ENCODE results near the gene FARP1.
A peak's percentile ranks its signal among the peaks of the same experiment; 100 is the strongest.
"Not testable (repeated sequence)": the region's sequence is repeated elsewhere in the genome, so short reads cannot be mapped to it uniquely, and the experiment has no call there.

FARP1 gene

GRCh38 chr13:98206946-98207345 lies 64.1 kb downstream of the FARP1 start:
- DNase-seq = peak; percentile 98

GRCh38 chr13:98207416-98207815 lies 64.5 kb downstream of the FARP1 start:
- DNase-seq = peak; percentile 97

- DNase-seq = no peak
Observed at GRCh38 chr13:98208606-98209005, 65.7 kb downstream of the FARP1 start.

- no peak for DNase-seq
Observed at GRCh38 chr13:98212763-98213162, 69.9 kb downstream of the FARP1 start.

- DNase-seq = no peak
Observed at GRCh38 chr13:98213354-98213753, 70.5 kb downstream of the FARP1 start.

- peak; percentile 75 for DNase-seq
Observed at GRCh38 chr13:98214008-98214643, 71.2 kb downstream of the FARP1 start.

- DNase-seq = no peak
Observed at GRCh38 chr13:98214707-98215106, 71.8 kb downstream of the FARP1 start.

GRCh38 chr13:98215508-98215907 lies 72.6 kb downstream of the FARP1 start:
- no peak for DNase-seq

- DNase-seq = peak; percentile 38
Observed at GRCh38 chr13:98216135-98216565, 73.3 kb downstream of the FARP1 start.

GRCh38 chr13:98216711-98217285 lies 73.9 kb downstream of the FARP1 start:
- DNase-seq = no peak

GRCh38 chr13:98217597-98217996 lies 74.7 kb downstream of the FARP1 start:
- no peak for DNase-seq

- DNase-seq = no peak
Observed at GRCh38 chr13:98219685-98220084, 76.8 kb downstream of the FARP1 start.

GRCh38 chr13:98220271-98220791 lies 77.4 kb downstream of the FARP1 start:
- no peak for DNase-seq

- DNase-seq = no peak
Observed at GRCh38 chr13:98221234-98221633, 78.3 kb downstream of the FARP1 start.

GRCh38 chr13:98222081-98222554 lies 79.2 kb downstream of the FARP1 start:
- peak; percentile 34 for DNase-seq

- DNase-seq = no peak
Observed at GRCh38 chr13:98222816-98223215, 79.9 kb downstream of the FARP1 start.

GRCh38 chr13:98223741-98224140 lies 80.8 kb downstream of the FARP1 start:
- peak; percentile 39 for DNase-seq

- DNase-seq = no peak
Observed at GRCh38 chr13:98224557-98224956, 81.7 kb downstream of the FARP1 start.

GRCh38 chr13:98225036-98225940 lies 82.4 kb downstream of the FARP1 start:
- DNase-seq = no peak

GRCh38 chr13:98226496-98226895 lies 83.6 kb downstream of the FARP1 start:
- DNase-seq = no peak

- no peak for DNase-seq
Observed at GRCh38 chr13:98228661-98229341, 85.9 kb downstream of the FARP1 start.

GRCh38 chr13:98230762-98231161 lies 87.9 kb downstream of the FARP1 start:
- DNase-seq = not testable (repeated sequence)

GRCh38 chr13:98232456-98232855 lies 89.6 kb downstream of the FARP1 start:
- no peak for DNase-seq
